HG03103 (cell line): ENCODE data around the gene ARHGAP25.

Experiments
- ATAC-seq: cut with Tn5 transposase; IDR thresholded peaks from one replicate; pipeline ENCODE4 v1.9.1; 2021; ENCODE audit warnings: low read depth; ENCODE audit not compliant: unreplicated experiment

The ARHGAP25 gene

DNA sequence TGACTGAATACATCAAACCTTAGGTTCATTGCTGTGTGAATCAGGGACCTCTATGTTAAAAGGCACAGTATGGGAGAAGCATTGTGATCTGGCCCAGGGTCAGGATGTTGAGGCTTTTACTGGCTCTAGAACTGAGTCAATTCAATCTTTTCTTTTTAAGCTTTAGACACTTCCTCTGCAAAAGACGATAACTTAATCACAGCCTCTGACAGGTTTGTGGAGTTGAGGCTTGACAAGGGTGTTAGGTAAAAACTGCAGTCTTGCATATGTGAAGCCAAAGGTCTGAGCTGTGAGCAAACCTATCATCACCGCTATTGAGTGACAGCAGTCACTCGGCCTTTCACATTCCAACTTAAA lies 17.3 kb upstream of the ARHGAP25 start:
- no peak for ATAC-seq

- no peak for ATAC-seq
Observed at GRCh38 chr2:68719912-68720311, 14.7 kb upstream of the ARHGAP25 start.

DNA sequence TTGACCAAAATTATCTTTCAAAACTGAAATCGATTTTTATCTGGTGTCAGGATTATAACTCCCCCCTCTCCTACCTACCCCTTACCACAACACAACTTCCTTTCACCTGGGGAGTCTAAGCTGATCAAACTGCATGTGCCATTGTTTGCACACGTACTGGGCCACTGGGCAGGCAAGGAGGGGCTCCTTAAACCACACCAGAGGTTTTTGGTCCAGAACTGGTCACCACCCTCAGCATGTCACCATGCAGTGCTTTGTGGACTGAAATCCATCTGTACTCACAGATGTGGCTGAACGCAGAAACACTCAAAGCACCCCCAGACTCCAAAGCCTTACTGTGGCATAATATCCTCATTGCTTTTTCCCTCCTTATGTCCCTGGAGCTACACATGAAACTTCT lies 13.9 kb upstream of the ARHGAP25 start:
- ATAC-seq: no peak

GRCh38 chr2:68721482-68722101 lies 13.0 kb upstream of the ARHGAP25 start:
- ATAC-seq: peak; percentile 64

DNA sequence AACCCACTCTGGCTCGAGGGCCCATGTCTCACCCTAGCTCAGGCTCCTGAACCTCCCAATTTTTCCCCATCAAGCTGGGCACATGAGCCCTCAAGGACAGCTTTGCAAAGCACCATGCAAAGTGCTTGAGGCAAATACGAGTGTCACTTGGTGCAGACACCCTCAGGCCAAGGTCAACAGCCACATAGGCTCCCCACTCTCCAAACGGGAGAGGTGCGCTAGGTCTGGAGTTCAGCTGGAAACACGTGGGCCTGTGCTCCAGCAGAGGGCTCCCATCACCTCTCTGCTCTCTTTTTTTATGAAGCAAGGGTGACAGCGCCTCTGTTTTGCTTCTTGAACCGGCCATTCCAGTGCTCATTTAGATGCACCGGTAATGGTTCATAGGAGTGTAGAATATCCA lies 11.9 kb upstream of the ARHGAP25 start:
- no peak for ATAC-seq

DNA sequence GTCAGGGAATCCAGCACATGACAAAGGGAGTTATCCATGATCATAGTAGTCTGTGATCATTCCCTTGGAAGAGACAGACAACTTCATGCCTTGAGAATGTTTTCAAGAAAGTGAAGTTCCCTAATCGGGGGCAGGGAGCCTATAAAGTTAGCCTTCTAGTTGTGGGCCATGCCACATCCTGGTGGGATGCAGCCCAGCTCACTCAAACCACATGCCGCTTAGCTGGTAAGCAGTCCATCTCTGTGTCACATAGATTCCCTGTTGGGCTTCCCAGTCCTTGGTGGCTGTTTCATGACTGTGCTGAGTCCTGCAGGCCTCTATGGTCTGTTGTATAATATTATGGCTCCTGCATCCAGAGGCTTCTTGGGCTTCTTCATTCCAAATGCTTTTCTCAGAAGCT lies 11.4 kb upstream of the ARHGAP25 start:
- no peak for ATAC-seq

- no peak for ATAC-seq
Observed at GRCh38 chr2:68726100-68726499, 8.5 kb upstream of the ARHGAP25 start.

- peak; percentile 96 for ATAC-seq
Observed at GRCh38 chr2:68726608-68727367, 7.8 kb upstream of the ARHGAP25 start.

DNA sequence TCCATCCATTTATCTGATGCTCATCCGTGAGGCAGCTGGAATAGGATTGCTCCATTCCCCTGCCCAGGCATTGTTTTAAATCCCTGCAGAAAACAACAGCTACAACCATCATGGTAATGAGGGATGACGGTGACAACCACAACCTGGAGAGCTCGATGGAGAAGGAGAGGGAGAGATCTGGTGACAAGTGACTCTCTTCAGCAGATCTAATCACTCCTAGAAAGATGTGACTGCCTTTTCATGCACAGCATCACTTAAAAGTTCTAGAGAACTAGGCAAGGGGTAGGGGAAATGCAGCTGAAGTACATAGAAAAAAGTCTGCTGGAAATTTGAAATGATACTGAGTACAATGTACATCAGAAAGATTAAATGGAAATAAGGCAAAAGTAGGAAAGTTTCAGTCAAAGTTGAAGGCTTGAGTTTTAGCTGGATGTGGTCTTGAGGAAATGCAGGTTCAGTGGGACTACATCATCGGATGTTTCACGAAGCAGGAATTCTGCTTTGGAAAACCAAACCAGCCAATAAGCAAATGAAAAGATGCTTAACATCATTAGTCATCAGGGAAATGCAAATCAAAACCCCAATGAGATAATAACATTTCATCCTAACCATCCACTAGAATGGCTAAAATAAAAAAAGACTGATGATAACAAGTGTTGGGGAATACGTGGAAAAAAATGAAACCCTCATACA lies 6.8 kb upstream of the ARHGAP25 start:
- ATAC-seq: no peak

DNA sequence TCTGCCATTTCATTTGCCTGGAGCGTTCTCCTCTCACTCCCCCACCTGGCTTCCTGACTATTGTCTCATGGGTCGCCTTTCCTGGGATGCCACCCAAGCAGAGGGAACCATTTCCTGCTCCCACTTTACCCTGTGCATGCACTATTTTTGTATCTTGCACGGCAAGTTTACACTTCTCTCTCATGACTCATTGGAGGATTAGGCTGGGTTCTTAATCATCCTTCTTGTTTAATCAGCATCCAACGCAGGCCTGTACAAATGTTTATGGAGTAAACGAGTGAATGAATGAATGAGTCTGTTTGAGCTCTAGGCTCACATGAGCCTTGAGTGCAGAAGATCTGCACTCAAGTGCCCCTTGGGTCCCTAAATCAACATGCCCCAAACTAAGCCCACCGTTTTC lies 3.8 kb upstream of the ARHGAP25 start:
- no peak for ATAC-seq

GRCh38 chr2:68732036-68732932 lies 2.3 kb upstream of the ARHGAP25 start:
- ATAC-seq: no peak

- ATAC-seq: no peak
Observed at GRCh38 chr2:68733365-68733764, 1.2 kb upstream of the ARHGAP25 start.

GRCh38 chr2:68734176-68734575 lies 435 bp upstream of the ARHGAP25 start:
- no peak for ATAC-seq

DNA sequence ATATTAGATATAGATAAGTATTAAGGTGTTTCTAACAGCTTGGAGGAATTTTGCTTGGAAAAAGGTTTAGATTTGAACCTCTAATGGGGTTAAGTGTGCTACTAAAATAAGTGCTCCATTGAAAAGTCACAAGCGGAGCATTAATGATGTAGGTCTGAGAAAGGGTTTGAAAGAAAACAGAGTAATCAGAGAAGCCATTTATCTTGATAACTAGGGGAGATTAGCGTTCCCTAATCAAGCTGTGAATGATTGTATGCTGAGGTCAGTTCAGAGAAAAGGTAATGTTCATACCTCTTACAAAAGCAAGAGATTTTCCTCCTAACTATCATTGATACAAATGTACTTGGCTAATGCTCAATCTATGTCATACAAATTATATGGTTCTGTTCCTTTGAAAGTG lies 1.5 kb downstream of the ARHGAP25 start:
- no peak for ATAC-seq

GRCh38 chr2:68737711-68738110 lies 3.1 kb downstream of the ARHGAP25 start:
- ATAC-seq: no peak

- no peak for ATAC-seq
Observed at GRCh38 chr2:68738906-68739594, 4.4 kb downstream of the ARHGAP25 start.

GRCh38 chr2:68739595-68740399 lies 5.2 kb downstream of the ARHGAP25 start:
- ATAC-seq: no peak

DNA sequence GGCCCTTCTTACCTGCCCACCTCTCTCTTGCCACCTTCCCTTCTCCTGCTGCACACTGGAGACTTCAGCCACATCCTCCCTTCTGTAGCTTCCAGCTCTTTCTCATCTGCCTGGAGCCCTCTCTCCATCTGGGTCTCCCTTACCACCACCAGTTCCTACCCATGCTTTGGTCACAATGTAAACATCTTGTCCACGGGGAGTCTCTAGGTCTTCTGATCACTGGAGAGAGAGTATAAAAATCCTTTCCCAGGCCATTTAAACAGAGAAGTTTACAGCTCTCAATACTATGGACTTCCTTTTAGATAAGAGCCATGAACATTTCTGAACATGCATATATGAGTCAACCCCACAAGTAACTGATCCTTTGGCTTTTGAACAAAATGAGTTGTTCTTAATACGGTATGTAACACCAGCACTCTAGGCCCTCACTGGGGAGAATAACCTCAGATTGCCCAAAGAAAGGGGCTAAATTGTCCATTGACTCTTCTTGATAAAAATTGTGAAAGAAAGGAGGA lies 5.8 kb downstream of the ARHGAP25 start:
- no peak for ATAC-seq

DNA sequence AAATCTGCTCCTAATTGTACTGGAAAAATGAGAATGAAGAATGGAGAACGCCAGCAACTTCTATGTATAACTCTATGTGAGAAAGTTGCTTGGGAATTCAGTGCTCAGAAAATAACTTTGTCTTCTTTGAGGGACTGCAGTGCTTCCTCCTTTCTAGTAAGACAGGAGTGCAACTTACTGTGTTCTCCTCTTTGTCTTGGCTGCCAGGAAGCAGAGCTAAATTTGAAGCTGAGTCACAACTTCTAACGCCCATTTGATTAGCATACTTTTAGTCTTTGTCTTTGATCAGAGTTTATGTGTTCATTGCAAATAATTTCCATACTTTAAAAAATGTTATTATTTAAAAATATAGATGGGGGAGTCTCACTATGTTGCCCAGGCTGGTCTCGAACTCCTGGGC lies 6.6 kb downstream of the ARHGAP25 start:
- no peak for ATAC-seq
